Psoas muscle (tissue), 8 donors: ENCODE measurements around the gene COPZ1. TPM values are rescaled to one million over a fixed set of nuclear protein-coding genes. Genes with fewer than 3 reads are reported as not detected.

ENCODE experiments used
- ATAC-seq, 4 donors: fragments of 200-7000 bp; cut with Tn5 transposase; one replicate each; pipeline ENCODE4 v1.9.1; 2020; ENCODE audit warnings: moderate library complexity in 3 of 4, mild to moderate bottlenecking in 2 of 4
- DNase-seq, 2 donors: peaks; one replicate each; pipeline ENCODE4 v3.0.0-alpha.2; 2020
- H3K27ac ChIP-seq: fragments of 200-600 bp; one replicate; pipeline ENCODE4 v1.8.0; 2022
- H3K27me3 ChIP-seq, 3 donors: fragments of 200-600 bp in 1 of 3; one replicate each; pipeline versions ENCODE4 v1.6.1 to v1.8.0; 2013 to 2022; ENCODE audit warnings: low read length in 2 of 3, mild to moderate bottlenecking in 2 of 3, moderate library complexity in 1 of 3; ENCODE audit not compliant: insufficient read depth in 3 of 3
- H3K36me3 ChIP-seq, 2 donors: fragments of 200-600 bp in 1 of 2; one replicate each; pipeline versions ENCODE4 v1.6.1 to v1.8.0; 2013 to 2022; ENCODE audit warnings: low read depth in 1 of 2, mild to moderate bottlenecking in 1 of 2, moderate library complexity in 1 of 2; ENCODE audit not compliant: insufficient read depth in 1 of 2
- H3K4me1 ChIP-seq: fragments of 200-600 bp; one replicate; pipeline ENCODE4 v1.8.0; 2022
- H3K4me3 ChIP-seq: fragments of 200-600 bp; one replicate; pipeline ENCODE4 v1.8.0; 2022; ENCODE audit warnings: mild to moderate bottlenecking
- H3K9me3 ChIP-seq: fragments of 200-600 bp; one replicate; pipeline ENCODE4 v1.8.0; 2022
- WGBS, 3 donors: extraction: QIAGEN DNeasy Blood & Tissue Kit; methylation state at CpG; one replicate each; pipeline versions ENCODE4 v1.1.6 to v1.1.7; 2013; 5-methylcytosine and 5-hydroxymethylcytosine counted together
- intact Hi-C, 2 donors: fragments of 100-400 bp; cut with DNase I; formaldehyde crosslinking; loops; one replicate each; pipeline versions ENCODE4 v1.11.0 to v1.14.2; 2022
- polyA plus RNA-seq, 3 donors: library from polyadenylated mRNA; stranded (reverse); fragments of 200-250 nt; gene quantifications; one replicate each; pipeline ENCODE4 v1.2.3, GENCODE V29; 2013
- total RNA-seq, 4 donors: library from RNA; stranded (reverse); fragmentation: NEBNext Ultra II Directional in 2 of 4; extraction: Animal tissue kit (Norgen Biotek cat#: 25700) in 2 of 4; gene quantifications; one replicate each; pipeline versions ENCODE4 v1.2.1 to v1.2.4, GENCODE V29; 2021 to 2023
- TF ChIP-seq, protein P1 (sequence below): fragments of 200-600 bp; IDR thresholded peaks from one replicate; pipeline ENCODE4 v1.8.0; 2022; ENCODE audit warnings: antibody characterized with exemption
- donor health status: healthy with polysubstance abuse.
- donor health status: DM: no; HTN: no; CAD: no; lungs with moderate emphysema.
- donor health status: Bipolar disorder and iron deficiency.
- donor health status: healthy.
- donor health status: DM: yes; HTN: yes; CAD: no.
- donor health status: DM: no; HTN: no; CAD: no.
- donor health status: DM: no; HTN: no; CAD: no.
- donor health status: DM: yes; HTN: yes; CAD: no.

COPZ1 gene
- total and polyA plus RNA-seq, 7 donors: 77.8 to 131 (median 88.3) TPM

DNA sequence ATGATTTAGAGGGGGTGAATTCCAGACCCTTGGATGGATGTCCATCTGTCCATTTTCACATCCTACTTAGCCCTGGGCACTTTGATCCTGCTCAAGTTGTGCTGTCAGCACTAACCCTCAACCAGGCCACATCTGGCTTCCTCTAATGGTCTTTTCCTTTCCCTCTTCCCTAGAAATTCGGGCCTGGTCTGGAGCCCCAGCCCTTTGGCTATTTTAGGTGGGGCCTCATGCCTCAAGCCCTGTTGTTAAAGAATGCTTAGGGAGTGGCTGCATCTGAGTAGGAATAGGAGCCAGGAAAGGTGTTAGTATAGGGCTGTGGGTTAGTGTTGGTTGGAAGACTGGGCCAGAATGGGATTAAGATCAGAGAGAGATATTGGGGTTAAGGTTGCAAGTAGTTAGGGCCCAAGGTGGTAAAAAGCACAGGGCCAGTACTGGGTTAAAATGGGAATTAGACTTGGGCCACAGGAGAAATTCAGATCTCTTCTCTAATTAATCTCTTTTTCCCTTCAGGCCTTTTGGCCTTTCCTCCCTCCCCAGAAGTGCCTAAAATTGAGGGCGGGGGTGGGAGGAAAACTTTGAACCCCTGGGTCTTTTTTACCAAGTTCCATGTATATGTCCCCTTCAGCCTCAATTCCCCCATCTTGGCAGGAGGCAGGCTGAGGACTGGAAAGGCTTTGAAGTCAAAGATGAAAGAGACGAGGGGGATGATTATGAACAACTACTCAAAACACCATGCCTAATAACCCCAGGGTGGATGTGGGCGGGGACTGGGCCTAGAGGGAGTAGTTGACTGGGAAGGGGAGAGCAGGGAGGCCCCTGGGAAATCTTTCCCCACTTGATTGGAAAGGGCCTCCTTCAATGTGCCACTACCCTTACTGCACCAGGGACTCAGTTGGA, 63.6 kb downstream of the COPZ1 start:
- Histone ChIP-seq H3K27ac (no peak overlapping the region), H3K9me3 (no peaks in the 10 kb centered on the region), H3K27me3 (no peaks in the 10 kb centered on the region), H3K4me3 (no peak overlapping the region), H3K36me3 (no peaks in the 10 kb centered on the region), H3K4me1 (peaks cover 19% of the 10 kb centered on the region)
- 70 to 78% (median 77%) methylated on average over 4 of the region's 4 CpGs for WGBS, 3 donors
- DNase-seq: peak in 1 of 2 donors; percentile 29
- no peak for ATAC-seq
- TF ChIP-seq, protein P1, sequence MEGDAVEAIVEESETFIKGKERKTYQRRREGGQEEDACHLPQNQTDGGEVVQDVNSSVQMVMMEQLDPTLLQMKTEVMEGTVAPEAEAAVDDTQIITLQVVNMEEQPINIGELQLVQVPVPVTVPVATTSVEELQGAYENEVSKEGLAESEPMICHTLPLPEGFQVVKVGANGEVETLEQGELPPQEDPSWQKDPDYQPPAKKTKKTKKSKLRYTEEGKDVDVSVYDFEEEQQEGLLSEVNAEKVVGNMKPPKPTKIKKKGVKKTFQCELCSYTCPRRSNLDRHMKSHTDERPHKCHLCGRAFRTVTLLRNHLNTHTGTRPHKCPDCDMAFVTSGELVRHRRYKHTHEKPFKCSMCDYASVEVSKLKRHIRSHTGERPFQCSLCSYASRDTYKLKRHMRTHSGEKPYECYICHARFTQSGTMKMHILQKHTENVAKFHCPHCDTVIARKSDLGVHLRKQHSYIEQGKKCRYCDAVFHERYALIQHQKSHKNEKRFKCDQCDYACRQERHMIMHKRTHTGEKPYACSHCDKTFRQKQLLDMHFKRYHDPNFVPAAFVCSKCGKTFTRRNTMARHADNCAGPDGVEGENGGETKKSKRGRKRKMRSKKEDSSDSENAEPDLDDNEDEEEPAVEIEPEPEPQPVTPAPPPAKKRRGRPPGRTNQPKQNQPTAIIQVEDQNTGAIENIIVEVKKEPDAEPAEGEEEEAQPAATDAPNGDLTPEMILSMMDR: no peak
- intact Hi-C loops: no loop called here

DNA sequence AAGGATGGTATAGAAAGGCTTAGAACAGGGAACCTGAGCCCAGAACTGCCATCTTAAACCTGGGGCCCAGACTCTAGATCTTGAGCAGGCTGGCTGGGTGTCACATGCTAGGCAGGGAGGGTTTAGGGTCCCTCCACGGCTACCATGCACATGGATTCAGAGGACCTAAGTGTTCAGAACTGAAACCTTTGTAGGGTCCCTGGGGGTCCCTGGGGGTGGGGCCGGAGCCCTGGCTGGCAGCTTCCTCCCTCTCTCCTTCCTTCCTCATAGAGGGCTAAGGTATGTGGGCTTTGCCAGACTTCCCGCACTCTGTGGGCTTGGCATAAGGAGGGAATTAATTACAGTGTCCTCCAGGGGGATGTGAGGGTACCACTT, 64.2 kb downstream of the COPZ1 start:
- H3K4me1 ChIP-seq: peaks cover 13% of the 10 kb centered on the region
- H3K9me3 ChIP-seq: no peaks in the 10 kb centered on the region
- intact Hi-C loops: no loop called here
- ATAC-seq (no peak), DNase-seq (peak in 1 of 2 donors; percentile 38)
- no peak overlapping the region for H3K27ac ChIP-seq
- TF ChIP-seq, protein P1: no peak
- no peak overlapping the region for H3K4me3 ChIP-seq
- H3K27me3 ChIP-seq: no peaks in the 10 kb centered on the region
- H3K36me3 ChIP-seq: no peaks in the 10 kb centered on the region
- 89 to 96% (median 89%) methylated on average over 3 of the region's 3 CpGs for WGBS, 3 donors

DNA sequence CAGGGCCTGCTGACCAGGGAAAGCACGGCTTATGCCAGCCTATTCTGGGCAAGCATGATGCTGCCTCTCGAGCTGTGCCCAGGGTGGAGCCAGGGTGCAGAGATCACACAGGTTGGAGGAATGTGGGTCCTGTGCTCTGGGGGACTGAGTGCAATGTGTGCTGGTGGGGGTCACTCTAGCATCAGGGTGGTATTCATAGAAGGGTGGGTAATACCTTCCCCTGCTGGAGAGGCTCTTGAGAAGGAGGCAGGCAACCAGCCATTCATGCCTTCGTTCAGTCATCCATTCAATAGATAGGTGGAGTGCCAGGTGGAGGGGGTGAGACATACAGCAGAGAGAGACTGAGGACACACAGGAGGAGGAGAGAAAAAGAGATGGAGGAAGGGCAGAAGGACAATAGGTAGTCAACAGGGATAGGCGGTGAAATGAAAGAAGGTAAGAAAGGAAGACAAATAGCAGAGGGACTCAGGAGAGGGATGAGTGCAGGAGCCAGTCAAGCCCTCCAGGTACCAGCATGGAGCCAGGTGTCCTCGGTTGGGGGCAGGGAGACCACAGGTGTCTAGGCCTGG, 64.8 kb downstream of the COPZ1 start:
- ATAC-seq (no peak), DNase-seq (peak in 1 of 2 donors; percentile 39)
- H3K4me3 ChIP-seq: no peak overlapping the region
- H3K27ac ChIP-seq: no peak overlapping the region
- TF ChIP-seq, protein P1: no peak
- WGBS, 3 donors: 70 to 79% (median 71%) methylated on average over 5 of the region's 5 CpGs
- H3K4me1 ChIP-seq: peaks cover 13% of the 10 kb centered on the region
- H3K9me3 ChIP-seq: no peaks in the 10 kb centered on the region
- intact Hi-C loops: no loop called here
- no peaks in the 10 kb centered on the region for H3K27me3 ChIP-seq
- peaks cover 0 to 6% of the 10 kb centered on the region in 2 donors for H3K36me3 ChIP-seq

DNA sequence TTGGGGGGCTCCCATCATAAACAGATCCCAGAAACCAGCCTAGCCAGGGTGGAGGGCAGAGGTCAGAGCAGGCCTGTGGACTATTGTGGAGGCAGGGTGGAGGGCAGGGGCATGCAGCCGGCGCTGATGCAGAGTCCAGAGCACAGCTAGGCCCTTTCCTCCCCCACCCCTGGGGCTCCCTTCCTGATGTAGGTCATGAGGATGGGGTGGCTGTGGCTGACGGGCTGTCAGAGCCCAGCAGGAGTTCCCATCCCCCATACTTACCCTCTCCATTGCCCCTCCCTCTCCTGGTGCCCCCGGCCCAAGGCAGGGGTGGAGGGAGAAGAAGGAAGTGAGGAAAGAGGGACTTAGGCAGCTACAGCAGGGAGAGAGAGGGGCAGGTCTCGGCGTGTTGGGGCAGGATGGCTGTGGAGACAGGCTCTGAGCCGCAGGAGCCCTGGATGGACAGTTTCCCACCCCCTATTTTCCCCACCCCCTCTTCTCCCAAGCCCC, 65.3 kb downstream of the COPZ1 start:
- 65 to 76% (median 70%) methylated on average over 3 to 7 of the region's 7 CpGs for WGBS, 3 donors
- DNase-seq: peak in 1 of 2 donors; percentile 49

More for the DNA sequence above, 65.3 kb downstream of the COPZ1 start:
- Histone ChIP-seq H3K27ac (no peak overlapping the region), H3K4me3 (no peak overlapping the region), H3K9me3 (no peaks in the 10 kb centered on the region), H3K27me3 (no peaks in the 10 kb centered on the region), H3K36me3 (peaks cover 0 to 11% of the 10 kb centered on the region in 2 donors), H3K4me1 (peaks cover 13% of the 10 kb centered on the region)
- no peak for ATAC-seq
- TF ChIP-seq, protein P1: no peak
- intact Hi-C loops: no loop called here
